Fibroblast of pulmonary artery (primary cell): ENCODE data around the gene CWC15.

Source experiments
- DNase-seq: peaks from one replicate; pipeline ENCODE4 v3.0.0-alpha.2; 2010; ENCODE audit warnings: low read depth
- H3K4me3 ChIP-seq: replicated peaks from 2 replicates; pipeline ENCODE4 v1.5.1; 2011; ENCODE audit warnings: low read depth, mild to moderate bottlenecking, control low read depth, low read length, moderate library complexity
- CTCF ChIP-seq: IDR thresholded peaks from 2 replicates; pipeline ENCODE4 v1.5.1; 2011; ENCODE audit warnings: mild to moderate bottlenecking, control low read depth, low read length, inconsistent platforms; ENCODE audit errors: missing control alignments

CWC15 gene

GRCh38 chr11:94912806-94913205 is 60.5 kb downstream of the CWC15 start:
- no peak for DNase-seq
- H3K4me3 ChIP-seq, result no peak overlapping the region
- TF ChIP-seq CTCF, result no peak
